HCT116 (cell line): ENCODE measurements around the gene LSP1. TPM values are rescaled to one million over a fixed set of nuclear protein-coding genes. Genes with fewer than 3 reads are reported as not detected.

Experiments used
- ATAC-seq: fragments of 200-7000 bp; cut with Tn5 transposase; 2 replicates; pipeline ENCODE4 v1.9.1; 2020; ENCODE audit warnings: mild to moderate bottlenecking, moderate library complexity
- BruUV-seq: library from RNA; stranded (reverse); fragments of 400-500 nt; replicated peaks from 2 replicates; lab custom pipeline; 2021; lab: Mats Ljungman, UMichigan
- CTCF ChIA-PET: fragments of 300-600 bp; sonication (Branson Sonifier 250); formaldehyde crosslinking; loops from one replicate; lab custom pipeline; 2021; ENCODE audit warnings: antibody characterized with exemption; lab: Charles Lee
- POLR2A ChIA-PET: fragments of 300-600, 350-600 bp; sonication (Branson Sonifier 250); formaldehyde crosslinking; loops from one replicate; lab custom pipeline; 2021; ENCODE audit warnings: antibody characterized with exemption; lab: Charles Lee
- RAD21 ChIA-PET, 2 experiments: fragments of 300-600 bp; sonication (Branson Sonifier 250); formaldehyde crosslinking; loops; one replicate each; lab custom pipeline; 2023; ENCODE audit warnings: low total read pairs in 2 of 2; ENCODE audit not compliant: uncharacterized antibody in 2 of 2, unreplicated experiment in 2 of 2, low non-redundant PET in 1 of 2; lab: Charles Lee
- DNase-seq: peaks from one replicate; pipeline ENCODE4 v3.0.0-alpha.2; 2010; ENCODE audit warnings: low read depth, low spot score
- H2AFZ ChIP-seq: fragments of 200-600 bp; shearing (Covaris generic), sonication (generic); 2 replicates; pipeline ENCODE4 v1.6.1; 2017; ENCODE audit warnings: low read depth, mixed run types, mixed read lengths, antibody characterized with exemption, low read length; ENCODE audit not compliant: poor library complexity, severe bottlenecking
- H3K27ac ChIP-seq: 2 replicates; pipeline ENCODE4 v1.5.1; 2012; ENCODE audit warnings: low read depth, low read length
- H3K27me3 ChIP-seq: fragments of 200-600 bp; sonication (generic); 2 replicates; pipeline ENCODE4 v1.6.1; 2016; ENCODE audit warnings: mixed run types, low read length, mixed read lengths; ENCODE audit not compliant: insufficient read depth
- H3K36me3 ChIP-seq, 2 experiments: fragments of 200-500 bp in 1 of 2; fragments of 200-600 bp in 1 of 2; sonication (Bioruptor generic) in 1 of 2; sonication (generic) in 1 of 2; 2 replicates each; pipeline versions ENCODE4 v1.5.1 to v1.6.1; 2014 to 2016; ENCODE audit warnings: low read length in 2 of 2, inconsistent platforms in 1 of 2, mixed read lengths in 1 of 2, mixed run types in 1 of 2; ENCODE audit not compliant: insufficient read depth in 2 of 2, control insufficient read depth in 1 of 2
- H3K4me1 ChIP-seq, 2 experiments: fragments of 200-600 bp in 1 of 2; sonication (generic) in 1 of 2; 2 replicates each; pipeline versions ENCODE4 v1.5.1 to v1.6.1; 2012 to 2017; ENCODE audit warnings: low read length in 2 of 2, inconsistent platforms in 1 of 2, mild to moderate bottlenecking in 1 of 2, mixed read lengths in 1 of 2, mixed run types in 1 of 2, moderate library complexity in 1 of 2; ENCODE audit not compliant: insufficient read depth in 2 of 2, control insufficient read depth in 1 of 2
- H3K4me2 ChIP-seq: fragments of 200-600 bp; sonication (generic); 2 replicates; pipeline ENCODE4 v1.6.1; 2017; ENCODE audit warnings: mixed run types, low read length, mixed read lengths
- H3K4me3 ChIP-seq, 2 experiments: fragments of 200-600 bp in 1 of 2; sonication (generic) in 1 of 2; replicated peaks in 1 of 2; 2 replicates each; pipeline ENCODE4 v1.5.1; 2011 to 2016; ENCODE audit warnings: low read length in 2 of 2, control low read depth in 1 of 2, low read depth in 1 of 2, mild to moderate bottlenecking in 1 of 2, mixed read lengths in 1 of 2, mixed run types in 1 of 2
- H3K79me2 ChIP-seq: fragments of 200-600 bp; sonication (generic); 2 replicates; pipeline ENCODE4 v1.6.1; 2017; ENCODE audit warnings: mild to moderate bottlenecking, mixed run types, low read length, moderate library complexity, mixed read lengths; ENCODE audit not compliant: insufficient read depth
- H3K9ac ChIP-seq: fragments of 200-600 bp; sonication (generic); 2 replicates; pipeline ENCODE4 v1.6.1; 2016; ENCODE audit warnings: low read length, mixed read lengths
- H3K9me2 ChIP-seq: fragments of 200-600 bp; sonication (generic), shearing (Covaris generic); 2 replicates; pipeline ENCODE4 v1.6.1; 2017; ENCODE audit warnings: mixed run types, mild to moderate bottlenecking, moderate library complexity; ENCODE audit not compliant: insufficient read depth
- H3K9me3 ChIP-seq, 2 experiments: fragments of 200-500 bp in 1 of 2; fragments of 200-600 bp in 1 of 2; sonication (Bioruptor generic) in 1 of 2; sonication (generic) in 1 of 2; 2 replicates each; pipeline ENCODE4 v1.6.1; 2014 to 2017; ENCODE audit warnings: low read length in 2 of 2, mixed read lengths in 2 of 2, inconsistent platforms in 1 of 2, low read depth in 1 of 2, mild to moderate bottlenecking in 1 of 2, mixed run types in 1 of 2, moderate library complexity in 1 of 2; ENCODE audit not compliant: control insufficient read depth in 1 of 2, insufficient read depth in 1 of 2
- H4K20me1 ChIP-seq: fragments of 200-600 bp; sonication (generic), shearing (Covaris generic); 2 replicates; pipeline ENCODE4 v1.6.1; 2017; ENCODE audit warnings: mixed run types, mild to moderate bottlenecking, moderate library complexity; ENCODE audit not compliant: insufficient read depth
- EGR1 ChIP-seq: IDR thresholded peaks from 2 replicates; pipeline ENCODE4 v1.6.1; 2012; ENCODE audit warnings: low read depth
- FOSL1 ChIP-seq: IDR thresholded peaks from 2 replicates; pipeline ENCODE4 v1.6.1; 2012; ENCODE audit warnings: low read depth
- POLR2A ChIP-seq: IDR thresholded peaks from 2 replicates; pipeline ENCODE4 v1.7.0; 2011; ENCODE audit warnings: borderline replicate concordance; ENCODE audit not compliant: insufficient read depth, insufficient read length; ENCODE audit errors: extremely low read depth
- SIN3A ChIP-seq: IDR thresholded peaks from 2 replicates; pipeline ENCODE4 v1.6.1; 2012; ENCODE audit warnings: low read depth
- SP1 ChIP-seq: IDR thresholded peaks from 2 replicates; pipeline ENCODE4 v1.6.1; 2012; ENCODE audit warnings: low read depth
- TCF7L2 ChIP-seq: IDR thresholded peaks from 2 replicates; pipeline ENCODE4 v1.7.0; 2011; ENCODE audit warnings: borderline replicate concordance, inconsistent platforms; ENCODE audit not compliant: insufficient read depth, insufficient read length; ENCODE audit errors: extremely low read depth
- ZNF274 ChIP-seq: fragments of 200-500 bp; sonication (Bioruptor generic); IDR thresholded peaks from 2 replicates; pipeline ENCODE4 v1.6.1; 2014; ENCODE audit warnings: mild to moderate bottlenecking, low read depth, low read length, inconsistent platforms
- intact Hi-C: fragments of 100-400 bp; cut with micrococcal nuclease; formaldehyde crosslinking; loops from 2 replicates; pipeline ENCODE4 v1.10.0; 2022
- total RNA-seq: library from RNA; stranded (reverse); gene quantifications from one replicate; pipeline ENCODE4 v1.2.1, GENCODE V29; 2021; ENCODE audit not compliant: unreplicated experiment
- TF ChIP-seq, protein P1 (sequence below): IDR thresholded peaks from 2 replicates; pipeline ENCODE4 v1.6.1; 2012; ENCODE audit warnings: low read depth
- TF ChIP-seq, protein P2 (sequence below): IDR thresholded peaks from 2 replicates; pipeline ENCODE4 v1.6.1; 2012

The LSP1 gene
- total RNA-seq, 1 experiment from 2014 or later = 1.3 TPM

DNA sequence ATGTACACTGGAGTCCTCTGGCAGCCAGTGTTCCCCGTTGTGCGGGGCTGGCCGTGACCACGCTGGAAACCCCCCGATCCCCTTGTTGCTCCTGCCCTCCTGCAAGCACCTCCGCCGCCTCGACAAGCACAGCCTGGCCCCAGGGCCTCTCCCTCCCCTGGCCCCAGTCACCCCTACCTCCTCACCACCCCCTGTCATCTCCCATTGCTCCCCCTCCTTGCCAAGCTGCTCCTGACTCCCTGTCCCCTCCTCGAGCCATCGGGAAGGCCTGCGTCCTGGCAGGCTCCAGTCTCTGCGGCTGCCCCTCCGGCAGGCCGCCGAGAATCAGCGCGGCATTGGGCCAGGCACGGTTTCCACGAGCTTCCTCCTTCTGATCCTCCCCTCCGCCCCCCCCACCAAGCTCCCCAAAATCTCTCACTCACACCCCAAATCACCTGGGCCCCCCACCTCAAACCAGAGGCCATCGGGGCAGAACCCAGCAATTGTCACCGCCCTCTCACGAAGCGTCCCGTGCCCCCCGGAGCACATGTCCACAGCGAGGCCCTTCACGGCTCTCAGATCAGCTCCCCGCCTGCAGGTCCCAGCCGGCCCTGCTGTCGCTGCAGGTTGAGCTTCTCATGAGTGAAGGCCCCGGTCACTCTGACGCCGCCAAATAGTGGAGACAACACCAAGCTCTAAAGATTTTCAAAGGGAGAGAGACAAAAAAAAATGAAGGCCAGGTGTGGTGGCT is 5.7 kb upstream of the LSP1 start:
- Histone ChIP-seq H3K36me3 (no peaks in the 10 kb centered on the region), H3K27me3 (no peaks in the 10 kb centered on the region), H3K9me3 (no peaks in the 10 kb centered on the region), H3K4me2 (no peak overlapping the region), H4K20me1 (no peaks in the 10 kb centered on the region), H3K9ac (no peak overlapping the region), H2AFZ (no peak overlapping the region), H3K9me2 (no peaks in the 10 kb centered on the region), H3K4me1 (no peaks in the 10 kb centered on the region), H3K79me2 (no peaks in the 10 kb centered on the region), H3K27ac (no peak overlapping the region), H3K4me3 (no peak overlapping the region)
- no TSS peak for BruUV-seq
- ChIA-PET CTCF (interaction anchor here (0.7 to 1.8 kb wide), 6 partner anchors 11 to 304 kb away, joined by 3 to 10 read pairs (median 3); partner anchors contain the start of gene SYT8), RAD21 (no interaction called here), POLR2A (no interaction called here)
- TF ChIP-seq POLR2A (no peak), SIN3A (no peak), TCF7L2 (no peak), SP1 (no peak), EGR1 (no peak), FOSL1 (no peak), ZNF274 (no peak)
- TF ChIP-seq, protein P1, sequence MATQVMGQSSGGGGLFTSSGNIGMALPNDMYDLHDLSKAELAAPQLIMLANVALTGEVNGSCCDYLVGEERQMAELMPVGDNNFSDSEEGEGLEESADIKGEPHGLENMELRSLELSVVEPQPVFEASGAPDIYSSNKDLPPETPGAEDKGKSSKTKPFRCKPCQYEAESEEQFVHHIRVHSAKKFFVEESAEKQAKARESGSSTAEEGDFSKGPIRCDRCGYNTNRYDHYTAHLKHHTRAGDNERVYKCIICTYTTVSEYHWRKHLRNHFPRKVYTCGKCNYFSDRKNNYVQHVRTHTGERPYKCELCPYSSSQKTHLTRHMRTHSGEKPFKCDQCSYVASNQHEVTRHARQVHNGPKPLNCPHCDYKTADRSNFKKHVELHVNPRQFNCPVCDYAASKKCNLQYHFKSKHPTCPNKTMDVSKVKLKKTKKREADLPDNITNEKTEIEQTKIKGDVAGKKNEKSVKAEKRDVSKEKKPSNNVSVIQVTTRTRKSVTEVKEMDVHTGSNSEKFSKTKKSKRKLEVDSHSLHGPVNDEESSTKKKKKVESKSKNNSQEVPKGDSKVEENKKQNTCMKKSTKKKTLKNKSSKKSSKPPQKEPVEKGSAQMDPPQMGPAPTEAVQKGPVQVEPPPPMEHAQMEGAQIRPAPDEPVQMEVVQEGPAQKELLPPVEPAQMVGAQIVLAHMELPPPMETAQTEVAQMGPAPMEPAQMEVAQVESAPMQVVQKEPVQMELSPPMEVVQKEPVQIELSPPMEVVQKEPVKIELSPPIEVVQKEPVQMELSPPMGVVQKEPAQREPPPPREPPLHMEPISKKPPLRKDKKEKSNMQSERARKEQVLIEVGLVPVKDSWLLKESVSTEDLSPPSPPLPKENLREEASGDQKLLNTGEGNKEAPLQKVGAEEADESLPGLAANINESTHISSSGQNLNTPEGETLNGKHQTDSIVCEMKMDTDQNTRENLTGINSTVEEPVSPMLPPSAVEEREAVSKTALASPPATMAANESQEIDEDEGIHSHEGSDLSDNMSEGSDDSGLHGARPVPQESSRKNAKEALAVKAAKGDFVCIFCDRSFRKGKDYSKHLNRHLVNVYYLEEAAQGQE = no peak
- TF ChIP-seq, protein P2, sequence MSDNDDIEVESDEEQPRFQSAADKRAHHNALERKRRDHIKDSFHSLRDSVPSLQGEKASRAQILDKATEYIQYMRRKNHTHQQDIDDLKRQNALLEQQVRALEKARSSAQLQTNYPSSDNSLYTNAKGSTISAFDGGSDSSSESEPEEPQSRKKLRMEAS = no peak
- intact Hi-C loops = no loop called here
- DNase-seq (no peak), ATAC-seq (no peak)
